Measurements from ENCODE around the gene CHCHD4. TPM values are rescaled to one million over a fixed set of nuclear protein-coding genes. Genes with fewer than 3 reads are reported as not detected.
"Not testable (repeated sequence)": the region's sequence is repeated elsewhere in the genome, so short reads cannot be mapped to it uniquely, and the experiment has no call there.

Gene CHCHD4
- polyA plus RNA-seq, 3 donors: 6.5 to 13.8 (median 13.6) TPM

DNA sequence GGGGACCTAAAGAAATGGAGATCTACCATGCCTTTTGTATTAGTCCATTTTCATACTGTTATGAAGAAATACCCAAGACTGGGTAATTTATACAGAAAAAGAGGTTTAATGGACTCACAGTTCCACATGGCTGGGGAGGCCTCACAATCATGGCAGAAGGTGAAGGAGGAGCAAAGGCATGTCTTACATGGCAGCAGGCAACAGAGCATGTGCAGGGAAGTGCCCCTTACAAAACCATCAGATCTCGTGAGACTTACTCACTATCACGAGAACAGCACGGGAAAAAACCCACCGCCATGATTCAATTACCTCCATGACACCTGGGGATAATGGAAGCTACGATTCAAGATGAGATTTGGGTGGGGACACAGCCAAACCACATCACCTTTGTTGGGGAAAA is 37.2 kb downstream of the CHCHD4 start:
- H3K9ac ChIP-seq (ENCODE audit: insufficient read depth, low read length, poor library complexity, severe bottlenecking); H3K79me2 ChIP-seq (ENCODE audit: insufficient read depth, low read length); H3K36me3 Mint-ChIP-seq; H3K9me3 ChIP-seq (replicated peaks in 1 of 2; ENCODE audit: control insufficient read depth in 1 of 2, insufficient read depth in 1 of 2, low read length in 2 of 2); H3K4me1 ChIP-seq (ENCODE audit: control insufficient read depth in 1 of 2, insufficient read depth in 2 of 2, low read length in 2 of 2); H3K27me3 ChIP-seq (ENCODE audit: control insufficient read depth in 2 of 2, insufficient read depth in 2 of 2, low read length in 2 of 2); H2AFZ ChIP-seq (ENCODE audit: insufficient read depth, low read depth, low read length, poor library complexity, severe bottlenecking); H3K4me2 ChIP-seq (replicated peaks; ENCODE audit: extremely low read depth, low read length, poor library complexity, severe bottlenecking); H3K36me3 ChIP-seq (replicated peaks in 1 of 2; ENCODE audit: control insufficient read depth in 1 of 2, insufficient read depth in 2 of 2, low read length in 2 of 2); intact Hi-C loops (cut with micrococcal nuclease); H3K27ac Mint-ChIP-seq; H4K20me1 ChIP-seq (ENCODE audit: insufficient read depth, low read length); H3K27ac ChIP-seq (ENCODE audit: low read depth in 1 of 2, low read length in 2 of 2); H3K4me1 Mint-ChIP-seq; H3K4me3 Mint-ChIP-seq; H3K4me3 ChIP-seq (replicated peaks in 1 of 3; ENCODE audit: low read depth in 2 of 3, low read length in 3 of 3); H3K27me3 Mint-ChIP-seq (ENCODE audit: low read depth in 3 of 3); DNase-seq: not testable (repeated sequence)
- WGBS (ENCODE audit: insufficient coverage): no CpG with 5 or more reads among the region's 5 CpGs
- H3K9me3 Mint-ChIP-seq: peaks cover 5 to 29% (median 15%) of the 10 kb centered on the region in 7 donors

DNA sequence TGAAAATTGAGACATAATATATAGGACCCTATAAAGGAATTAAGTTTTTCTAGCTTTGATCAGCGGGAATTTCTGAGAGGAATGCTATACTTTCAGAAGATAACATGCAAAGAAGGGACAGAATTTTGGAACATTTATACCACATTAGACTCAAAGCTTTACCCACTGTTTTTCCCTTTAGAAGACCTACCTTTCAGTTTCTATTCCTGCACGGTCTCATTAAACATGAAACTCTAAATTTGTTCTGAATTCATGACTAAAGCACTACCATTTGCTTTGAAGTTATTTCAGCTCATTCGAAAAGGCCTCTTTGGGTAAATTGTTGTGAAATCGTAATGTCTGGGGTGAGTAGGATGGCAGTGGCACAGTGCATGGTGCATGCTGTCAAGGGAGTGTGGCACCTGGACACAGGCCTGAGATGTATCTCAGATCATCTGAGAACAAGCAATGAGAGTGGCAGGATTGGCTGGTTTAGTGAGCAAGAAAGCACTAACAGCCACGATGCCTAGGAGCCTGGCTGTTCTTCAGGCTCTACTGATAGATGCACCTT is 42.5 kb downstream of the CHCHD4 start:
- Histone ChIP-seq H3K27me3 (ENCODE audit: control insufficient read depth in 2 of 2, insufficient read depth in 2 of 2, low read length in 2 of 2) (no peaks in the 10 kb centered on the region), H3K9me3 (replicated peaks in 1 of 2; ENCODE audit: control insufficient read depth in 1 of 2, insufficient read depth in 1 of 2, low read length in 2 of 2) (peaks cover 16 to 20% of the 10 kb centered on the region in 2 donors), H3K27ac (ENCODE audit: low read depth in 1 of 2, low read length in 2 of 2) (no peak overlapping the region), H3K4me1 (ENCODE audit: control insufficient read depth in 1 of 2, insufficient read depth in 2 of 2, low read length in 2 of 2) (no peaks in the 10 kb centered on the region), H3K36me3 (replicated peaks in 1 of 2; ENCODE audit: control insufficient read depth in 1 of 2, insufficient read depth in 2 of 2, low read length in 2 of 2) (no peaks in the 10 kb centered on the region), H3K9ac (ENCODE audit: insufficient read depth, low read length, poor library complexity, severe bottlenecking) (no peak overlapping the region), H3K79me2 (ENCODE audit: insufficient read depth, low read length) (no peaks in the 10 kb centered on the region), H3K4me3 (replicated peaks in 1 of 3; ENCODE audit: low read depth in 2 of 3, low read length in 3 of 3) (no peak overlapping the region), H2AFZ (ENCODE audit: insufficient read depth, low read depth, low read length, poor library complexity, severe bottlenecking) (no peak overlapping the region), H4K20me1 (ENCODE audit: insufficient read depth, low read length) (no peaks in the 10 kb centered on the region), H3K4me2 (replicated peaks; ENCODE audit: extremely low read depth, low read length, poor library complexity, severe bottlenecking) (no peak overlapping the region)
- Mint-ChIP-seq H3K27me3 (ENCODE audit: low read depth in 3 of 3) (peaks cover 1 to 5% (median 1%) of the 10 kb centered on the region in 3 donors), H3K27ac (no peak overlapping the region), H3K4me3 (no peak overlapping the region), H3K4me1 (no peaks in the 10 kb centered on the region), H3K36me3 (no peaks in the 10 kb centered on the region), H3K9me3 (peaks cover 6 to 30% (median 14%) of the 10 kb centered on the region in 7 donors)
- DNase-seq: no peak
- TF ChIP-seq, protein P1, sequence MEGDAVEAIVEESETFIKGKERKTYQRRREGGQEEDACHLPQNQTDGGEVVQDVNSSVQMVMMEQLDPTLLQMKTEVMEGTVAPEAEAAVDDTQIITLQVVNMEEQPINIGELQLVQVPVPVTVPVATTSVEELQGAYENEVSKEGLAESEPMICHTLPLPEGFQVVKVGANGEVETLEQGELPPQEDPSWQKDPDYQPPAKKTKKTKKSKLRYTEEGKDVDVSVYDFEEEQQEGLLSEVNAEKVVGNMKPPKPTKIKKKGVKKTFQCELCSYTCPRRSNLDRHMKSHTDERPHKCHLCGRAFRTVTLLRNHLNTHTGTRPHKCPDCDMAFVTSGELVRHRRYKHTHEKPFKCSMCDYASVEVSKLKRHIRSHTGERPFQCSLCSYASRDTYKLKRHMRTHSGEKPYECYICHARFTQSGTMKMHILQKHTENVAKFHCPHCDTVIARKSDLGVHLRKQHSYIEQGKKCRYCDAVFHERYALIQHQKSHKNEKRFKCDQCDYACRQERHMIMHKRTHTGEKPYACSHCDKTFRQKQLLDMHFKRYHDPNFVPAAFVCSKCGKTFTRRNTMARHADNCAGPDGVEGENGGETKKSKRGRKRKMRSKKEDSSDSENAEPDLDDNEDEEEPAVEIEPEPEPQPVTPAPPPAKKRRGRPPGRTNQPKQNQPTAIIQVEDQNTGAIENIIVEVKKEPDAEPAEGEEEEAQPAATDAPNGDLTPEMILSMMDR (IDR thresholded peaks at IDR 0.05): no peak
- intact Hi-C loops (cut with micrococcal nuclease): no loop called here
- WGBS (ENCODE audit: insufficient coverage): 64% methylated on average over 3 of the region's 5 CpGs
